Kidney (tissue), 14 donors: ENCODE data around the gene LMF2. TPM values are rescaled to one million over a fixed set of nuclear protein-coding genes. Genes with fewer than 3 reads are reported as not detected.
"Not testable (repeated sequence)": the region's sequence is repeated elsewhere in the genome, so short reads cannot be mapped to it uniquely, and the experiment has no call there.

Experiments used
- DNase-seq, 5 donors: peaks; one replicate each; pipeline ENCODE4 v3.0.0-alpha.2; 2013 to 2020
- FAIRE-seq: peaks from 2 replicates; lab custom pipeline; 2012; peaks lifted over from hg19 to GRCh38; lab: Jason Lieb, UNC
- H3K27ac ChIP-seq, 2 donors: one replicate each; pipeline ENCODE4 v1.7.0; 2013; ENCODE audit warnings: low read depth in 2 of 2, low read length in 2 of 2, inconsistent platforms in 1 of 2
- H3K27me3 ChIP-seq: one replicate; pipeline ENCODE4 v1.7.1; 2013; ENCODE audit warnings: low read length, inconsistent platforms; ENCODE audit not compliant: control insufficient read depth, insufficient read depth
- H3K36me3 ChIP-seq, 3 donors: one replicate each; pipeline versions ENCODE4 v1.7.0 to v1.7.1; 2013; ENCODE audit warnings: low read length in 3 of 3, control low read depth in 1 of 3, inconsistent platforms in 1 of 3; ENCODE audit not compliant: insufficient read depth in 3 of 3, control insufficient read depth in 2 of 3
- H3K4me1 ChIP-seq, 3 donors: one replicate each; pipeline versions ENCODE4 v1.7.0 to v1.7.1; 2013; ENCODE audit warnings: low read length in 3 of 3, inconsistent platforms in 1 of 3, low read depth in 1 of 3; ENCODE audit not compliant: control insufficient read depth in 2 of 3, insufficient read depth in 2 of 3
- H3K4me3 ChIP-seq, 3 donors: one replicate each; pipeline versions ENCODE4 v1.7.0 to v1.8.1; 2013; ENCODE audit warnings: low read length in 3 of 3, control low read depth in 1 of 3, inconsistent platforms in 1 of 3
- H3K9ac ChIP-seq, 3 donors: one replicate each; pipeline versions ENCODE4 v1.7.0 to v1.7.1; 2013; ENCODE audit warnings: low read length in 3 of 3, control low read depth in 1 of 3, inconsistent platforms in 1 of 3
- H3K9me3 ChIP-seq, 3 donors: one replicate each; pipeline versions ENCODE4 v1.7.0 to v1.7.1; 2013; ENCODE audit warnings: low read length in 3 of 3, control low read depth in 1 of 3, inconsistent platforms in 1 of 3; ENCODE audit not compliant: control insufficient read depth in 2 of 3, insufficient read depth in 1 of 3
- intact Hi-C: fragments of 100-400 bp; cut with DNase I; formaldehyde crosslinking; loops from one replicate; pipeline ENCODE4 v1.11.1; 2022
- polyA plus RNA-seq: library from polyadenylated mRNA; stranded (reverse); fragments of 350-450 nt; fragmentation: Illumina TruSeq; extraction: RNeasy Lipid Tissue Mini Kit (QIAGEN cat#74804); gene quantifications from one replicate; pipeline ENCODE4 v1.2.3, GENCODE V29; 2014; ENCODE audit warnings: low read depth, low replicate concordance; ENCODE audit not compliant: insufficient read depth
- total RNA-seq: library from RNA; stranded (reverse); fragmentation: NEBNext Ultra II Directional; extraction: Animal tissue kit (Norgen Biotek cat#: 25700); gene quantifications from one replicate; pipeline ENCODE4 v1.2.1, GENCODE V29; 2021
- TF ChIP-seq, protein P1 (sequence below): IDR thresholded peaks from 3 replicates; pipeline ENCODE4 v1.5.1; 2012; ENCODE audit warnings: mild to moderate bottlenecking, moderate library complexity, borderline replicate concordance; ENCODE audit not compliant: insufficient read depth; ENCODE audit errors: extremely low read depth
- donor health status: control.
- donor health status: control.
- donor health status: control.
- donor health status: control.
- donor health status: control.
- donor health status: DM: yes; HTN: yes; CAD: no.
- donor health status: Normal renal cell carcinoma (clear cell type).

LMF2 gene
- total and polyA plus RNA-seq, 2 donors from 2014 or later, result 41.7 to 77.9 TPM

- FAIRE-seq (no peak), DNase-seq (peak in 1 of 5 donors; percentile 4)
- no peak overlapping the region for H3K27ac ChIP-seq
- H3K36me3 ChIP-seq, result no peaks in the 10 kb centered on the region
- H3K27me3 ChIP-seq, result peaks cover under 1% of the 10 kb centered on the region
- H3K9ac ChIP-seq, result no peak overlapping the region
- no peaks in the 10 kb centered on the region for H3K9me3 ChIP-seq
- peaks cover 0 to 4% (median 3%) of the 10 kb centered on the region in 3 donors for H3K4me1 ChIP-seq
- TF ChIP-seq, protein P1, sequence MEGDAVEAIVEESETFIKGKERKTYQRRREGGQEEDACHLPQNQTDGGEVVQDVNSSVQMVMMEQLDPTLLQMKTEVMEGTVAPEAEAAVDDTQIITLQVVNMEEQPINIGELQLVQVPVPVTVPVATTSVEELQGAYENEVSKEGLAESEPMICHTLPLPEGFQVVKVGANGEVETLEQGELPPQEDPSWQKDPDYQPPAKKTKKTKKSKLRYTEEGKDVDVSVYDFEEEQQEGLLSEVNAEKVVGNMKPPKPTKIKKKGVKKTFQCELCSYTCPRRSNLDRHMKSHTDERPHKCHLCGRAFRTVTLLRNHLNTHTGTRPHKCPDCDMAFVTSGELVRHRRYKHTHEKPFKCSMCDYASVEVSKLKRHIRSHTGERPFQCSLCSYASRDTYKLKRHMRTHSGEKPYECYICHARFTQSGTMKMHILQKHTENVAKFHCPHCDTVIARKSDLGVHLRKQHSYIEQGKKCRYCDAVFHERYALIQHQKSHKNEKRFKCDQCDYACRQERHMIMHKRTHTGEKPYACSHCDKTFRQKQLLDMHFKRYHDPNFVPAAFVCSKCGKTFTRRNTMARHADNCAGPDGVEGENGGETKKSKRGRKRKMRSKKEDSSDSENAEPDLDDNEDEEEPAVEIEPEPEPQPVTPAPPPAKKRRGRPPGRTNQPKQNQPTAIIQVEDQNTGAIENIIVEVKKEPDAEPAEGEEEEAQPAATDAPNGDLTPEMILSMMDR, result no peak
- H3K4me3 ChIP-seq, result no peak overlapping the region
- intact Hi-C loops, result no loop called here
These were observed 28.7 kb upstream of the LMF2 start for GRCh38 chr22:50536226-50536625.

- H3K27me3 ChIP-seq, result peaks cover 5% of the 10 kb centered on the region
- no peak for DNase-seq
- H3K4me1 ChIP-seq, result peaks cover 0 to 10% (median 4%) of the 10 kb centered on the region in 3 donors
- no peak overlapping the region for H3K4me3 ChIP-seq
- no peaks in the 10 kb centered on the region for H3K9me3 ChIP-seq
- no peaks in the 10 kb centered on the region for H3K36me3 ChIP-seq
- FAIRE-seq, result no peak
- no peak overlapping the region for H3K27ac ChIP-seq
- TF ChIP-seq, protein P1, result no peak
- intact Hi-C loops, result no loop called here
- H3K9ac ChIP-seq, result no peak overlapping the region
These were observed 27.6 kb upstream of the LMF2 start for GRCh38 chr22:50535113-50535512.

GRCh38 chr22:50533856-50534711 lies 26.6 kb upstream of the LMF2 start:
- H3K36me3 ChIP-seq, H3K27me3 ChIP-seq, H3K9me3 ChIP-seq, FAIRE-seq, H3K4me3 ChIP-seq, H3K4me1 ChIP-seq, intact Hi-C loops, H3K9ac ChIP-seq, H3K27ac ChIP-seq: not testable (repeated sequence)
- DNase-seq, result peak in 1 of 5 donors; percentile 85

DNA sequence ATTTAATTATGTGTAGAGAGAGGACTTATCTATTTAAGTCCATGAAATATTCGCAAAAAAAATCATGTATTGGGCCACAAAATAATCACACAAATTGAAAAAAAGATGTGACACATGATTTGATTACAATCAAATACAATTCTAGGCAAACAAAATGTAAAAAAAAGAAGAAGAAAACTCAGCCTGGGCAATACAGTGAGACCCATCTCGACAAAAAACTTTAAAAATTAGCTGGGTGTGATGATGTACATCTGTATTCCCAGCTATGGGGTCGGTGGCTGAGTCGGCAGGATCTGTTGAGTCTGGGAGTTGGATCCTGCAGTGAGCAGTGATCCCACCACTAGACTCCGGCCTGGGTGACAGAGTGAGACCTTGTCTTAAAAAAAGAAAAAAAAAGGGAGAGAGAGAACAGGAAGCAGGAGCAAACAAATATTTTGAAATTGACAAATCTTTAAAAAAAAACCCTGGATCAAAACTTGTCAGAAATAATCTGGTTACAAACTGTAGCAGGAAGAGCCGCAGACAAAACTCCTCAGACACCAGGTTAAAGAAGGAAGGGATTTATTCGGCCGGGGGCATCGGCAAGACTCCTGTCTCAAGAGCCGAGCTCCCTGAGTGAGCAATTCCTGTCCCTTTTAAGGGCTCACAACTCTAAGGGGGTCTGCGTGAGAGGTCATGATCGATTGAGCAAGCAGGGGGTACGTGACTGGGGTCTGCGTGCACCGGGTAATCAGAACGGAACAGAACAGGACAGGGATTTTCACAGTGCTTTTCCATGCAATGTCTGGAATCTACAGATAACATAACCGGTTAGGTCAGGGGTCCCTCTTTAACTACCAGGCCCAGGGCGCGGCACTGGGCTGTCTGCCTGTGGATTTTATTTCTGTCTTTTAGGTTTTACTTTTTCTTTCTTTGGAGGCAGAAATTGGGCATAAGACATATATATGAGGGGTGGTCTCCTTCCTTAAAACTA lies 25.6 kb upstream of the LMF2 start:
- H3K9me3 ChIP-seq, result no peaks in the 10 kb centered on the region
- H3K27ac ChIP-seq, result no peak overlapping the region
- H3K27me3 ChIP-seq, result peaks cover 7% of the 10 kb centered on the region
- H3K4me1 ChIP-seq, result peaks cover 0 to 8% (median 0%) of the 10 kb centered on the region in 3 donors
- no peak overlapping the region for H3K9ac ChIP-seq
- TF ChIP-seq, protein P1, result no peak
- H3K4me3 ChIP-seq, result no peak overlapping the region
- intact Hi-C loops, result no loop called here
- no peaks in the 10 kb centered on the region for H3K36me3 ChIP-seq
- peak in 2 of 5 donors; percentile 38 to 41 for DNase-seq
- FAIRE-seq, result no peak
